Calu3 (cell line): ENCODE measurements around the gene ZNF76. TPM values are rescaled to one million over a fixed set of nuclear protein-coding genes. Genes with fewer than 3 reads are reported as not detected.
A peak's percentile ranks its signal among the peaks of the same experiment; 100 is the strongest.

Source experiments
- BruUV-seq: library from RNA; stranded (reverse); fragments of 400-500 nt; replicated peaks from 2 replicates; lab custom pipeline; 2021; lab: Mats Ljungman, UMichigan
- CTCF ChIA-PET: fragments of 300-600 bp; sonication (Branson Sonifier 250); formaldehyde crosslinking; loops from one replicate; lab custom pipeline; 2022; ENCODE audit warnings: antibody characterized with exemption; lab: Charles Lee
- DNase-seq: peaks from one replicate; pipeline ENCODE4 v3.0.0; 2022
- H3K27ac Mint-ChIP-seq: one replicate; pipeline ENCODE4 v1.8.0; 2022; ENCODE audit warnings: mixed read lengths; ENCODE audit not compliant: unreplicated experiment
- H3K27me3 Mint-ChIP-seq: one replicate; pipeline ENCODE4 v1.8.0; 2022; ENCODE audit warnings: mixed read lengths; ENCODE audit not compliant: unreplicated experiment
- H3K36me3 Mint-ChIP-seq: one replicate; pipeline ENCODE4 v1.8.0; 2022; ENCODE audit warnings: mild to moderate bottlenecking, moderate library complexity, mixed read lengths; ENCODE audit not compliant: insufficient read depth, unreplicated experiment
- H3K4me1 Mint-ChIP-seq: one replicate; pipeline ENCODE4 v1.8.0; 2022; ENCODE audit warnings: mild to moderate bottlenecking, low read depth, mixed read lengths; ENCODE audit not compliant: unreplicated experiment
- H3K4me3 Mint-ChIP-seq: one replicate; pipeline ENCODE4 v1.8.0; 2022; ENCODE audit warnings: mild to moderate bottlenecking, low read depth, moderate library complexity, mixed read lengths; ENCODE audit not compliant: unreplicated experiment
- H3K9me3 Mint-ChIP-seq: one replicate; pipeline ENCODE4 v1.8.0; 2022; ENCODE audit warnings: low read depth, mixed read lengths; ENCODE audit not compliant: unreplicated experiment
- CTCF ChIP-seq: fragments of 200-600 bp; IDR thresholded peaks from one replicate; pipeline ENCODE4 v1.8.0; 2022; ENCODE audit warnings: antibody characterized with exemption; ENCODE audit not compliant: unreplicated experiment
- intact Hi-C: fragments of 100-400 bp; cut with micrococcal nuclease; formaldehyde crosslinking; loops from one replicate; pipeline ENCODE4 v1.10.0; 2022; ENCODE audit not compliant: unreplicated experiment
- total RNA-seq: library from RNA; stranded (reverse); gene quantifications from 2 replicates; pipeline ENCODE4 v1.2.3, GENCODE V29; 2022

The ZNF76 gene
- total RNA-seq, 1 experiment from 2014 or later: 60.0 TPM

- BruUV-seq: no TSS peak
- no peaks in the 10 kb centered on the region for H3K27me3 Mint-ChIP-seq
- peak overlapping the region; percentile 15 for H3K27ac Mint-ChIP-seq
- no peak overlapping the region for H3K4me3 Mint-ChIP-seq
- CTCF ChIA-PET: interaction anchor here (0.5 to 2.2 kb wide), 25 partner anchors 10 to 584 kb away, joined by 3 to 30 read pairs (median 4); partner anchors contain the start of genes SCUBE3, TAF11 and ZNF76
- TF ChIP-seq CTCF: peak; percentile 99
- peak; percentile 93 for DNase-seq
- H3K9me3 Mint-ChIP-seq: no peaks in the 10 kb centered on the region
- intact Hi-C loops: loop anchor here (1.0 to 5.0 kb wide), 3 partner anchors 34 to 255 kb away; no protein-coding TSS in a partner anchor
- no peaks in the 10 kb centered on the region for H3K36me3 Mint-ChIP-seq
- H3K4me1 Mint-ChIP-seq: peaks cover 9% of the 10 kb centered on the region
These were observed 18.4 kb upstream of the ZNF76 start for GRCh38 chr6:35240838-35241801.

GRCh38 chr6:35242486-35242885, 17.0 kb upstream of the ZNF76 start:
- no peaks in the 10 kb centered on the region for H3K36me3 Mint-ChIP-seq
- CTCF ChIA-PET: interaction anchor here (1.2 to 2.2 kb wide), 3 partner anchors 11 to 43 kb away, joined by 3 to 26 read pairs (median 7); no protein-coding TSS in a partner anchor
- peaks cover 9% of the 10 kb centered on the region for H3K4me1 Mint-ChIP-seq
- no peak overlapping the region for H3K4me3 Mint-ChIP-seq
- H3K27ac Mint-ChIP-seq: no peak overlapping the region
- no TSS peak for BruUV-seq
- intact Hi-C loops: loop anchor here (5.0 kb wide), 1 partner anchor 35 kb away; no protein-coding TSS in a partner anchor
- no peak for TF ChIP-seq CTCF
- H3K27me3 Mint-ChIP-seq: no peaks in the 10 kb centered on the region
- no peak for DNase-seq
- no peaks in the 10 kb centered on the region for H3K9me3 Mint-ChIP-seq

- intact Hi-C loops: loop anchor here (5.0 kb wide), 1 partner anchor 36 kb away; no protein-coding TSS in a partner anchor
- BruUV-seq: no TSS peak
- H3K4me3 Mint-ChIP-seq: no peak overlapping the region
- no peaks in the 10 kb centered on the region for H3K27me3 Mint-ChIP-seq
- no peak overlapping the region for H3K27ac Mint-ChIP-seq
- DNase-seq: no peak
- CTCF ChIA-PET: interaction anchor here (1.2 kb wide), 1 partner anchor 16 kb away, joined by 3 read pairs; no protein-coding TSS in a partner anchor
- no peaks in the 10 kb centered on the region for H3K9me3 Mint-ChIP-seq
- H3K36me3 Mint-ChIP-seq: no peaks in the 10 kb centered on the region
- H3K4me1 Mint-ChIP-seq: peaks cover 9% of the 10 kb centered on the region
- no peak for TF ChIP-seq CTCF
These were observed 16.6 kb upstream of the ZNF76 start for GRCh38 chr6:35242906-35243305.

- CTCF ChIA-PET: interaction anchor here (1.2 kb wide), 1 partner anchor 15 kb away, joined by 3 read pairs; no protein-coding TSS in a partner anchor
- DNase-seq: no peak
- H3K4me3 Mint-ChIP-seq: no peak overlapping the region
- H3K4me1 Mint-ChIP-seq: peaks cover 9% of the 10 kb centered on the region
- H3K27ac Mint-ChIP-seq: no peak overlapping the region
- H3K36me3 Mint-ChIP-seq: no peaks in the 10 kb centered on the region
- TF ChIP-seq CTCF: no peak
- no peaks in the 10 kb centered on the region for H3K27me3 Mint-ChIP-seq
- intact Hi-C loops: loop anchor here (5.0 kb wide), 1 partner anchor 36 kb away; no protein-coding TSS in a partner anchor
- no peaks in the 10 kb centered on the region for H3K9me3 Mint-ChIP-seq
- BruUV-seq: no TSS peak
These were observed 16.1 kb upstream of the ZNF76 start for GRCh38 chr6:35243386-35243958.
